Heart right ventricle (tissue), 16 donors: ENCODE data around the gene CDR2. TPM values are rescaled to one million over a fixed set of nuclear protein-coding genes. Genes with fewer than 3 reads are reported as not detected.

ENCODE experiments used
- ATAC-seq, 8 donors: fragments of 200-7000 bp; cut with Tn5 transposase; one replicate each; pipeline ENCODE4 v1.9.1; 2020; ENCODE audit warnings: mild to moderate bottlenecking in 8 of 8, moderate library complexity in 8 of 8, moderate number of reproducible peaks in 1 of 8
- DNase-seq, 2 donors: peaks; one replicate each; pipeline ENCODE4 v3.0.0-alpha.2; 2020
- H3K27ac ChIP-seq, 10 donors: fragments of 200-600 bp; sonication (generic) in 2 of 10; one replicate each; pipeline versions ENCODE4 v1.5.0 to v1.8.0; 2020 to 2022; ENCODE audit warnings: mild to moderate bottlenecking in 3 of 10
- H3K27me3 ChIP-seq, 7 donors: fragments of 200-600 bp; one replicate each; pipeline ENCODE4 v1.8.0; 2021 to 2022; ENCODE audit warnings: mild to moderate bottlenecking in 2 of 7
- H3K36me3 ChIP-seq, 9 donors: fragments of 200-600 bp; sonication (generic) in 1 of 9; one replicate each; pipeline versions ENCODE4 v1.5.0 to v1.8.0; 2020 to 2022; ENCODE audit warnings: mild to moderate bottlenecking in 2 of 9
- H3K4me1 ChIP-seq, 9 donors: fragments of 200-600 bp; sonication (generic) in 1 of 9; one replicate each; pipeline versions ENCODE4 v1.5.0 to v1.8.0; 2020 to 2022; ENCODE audit warnings: mild to moderate bottlenecking in 4 of 9
- H3K4me3 ChIP-seq, 10 donors: fragments of 200-600 bp; sonication (generic) in 2 of 10; one replicate each; pipeline versions ENCODE4 v1.5.0 to v1.8.0; 2020 to 2022; ENCODE audit warnings: mild to moderate bottlenecking in 7 of 10, moderate library complexity in 2 of 10
- H3K9me3 ChIP-seq, 11 donors: fragments of 200-600 bp in 10 of 11; sonication (generic) in 2 of 11; one replicate each; pipeline versions ENCODE4 v1.5.0 to v1.8.0; 2013 to 2022; ENCODE audit warnings: mild to moderate bottlenecking in 2 of 11, control low read depth in 1 of 11, moderate library complexity in 1 of 11
- WGBS, 2 donors: extraction: QIAGEN DNeasy Blood & Tissue Kit; methylation state at CpG; one replicate each; pipeline ENCODE4 v1.1.7; 2013; ENCODE audit warnings: inconsistent platforms in 1 of 2; 5-methylcytosine and 5-hydroxymethylcytosine counted together
- intact Hi-C, 10 donors: fragments of 100-400 bp; cut with DNase I; formaldehyde crosslinking; loops; one replicate each; pipeline versions ENCODE4 v1.11.1 to v1.14.2; 2022
- polyA plus RNA-seq, 2 donors: library from polyadenylated mRNA; stranded (reverse); fragments of 200-250 nt; gene quantifications; one replicate each; pipeline ENCODE4 v1.2.3, GENCODE V29; 2013
- total RNA-seq, 10 donors: library from RNA; stranded (reverse); fragmentation: NEBNext Ultra II Directional in 3 of 10; extraction: Animal tissue kit (Norgen Biotek cat#: 25700) in 3 of 10; gene quantifications; one replicate each; pipeline versions ENCODE4 v1.2.1 to v1.2.4, GENCODE V29; 2021 to 2023
- TF ChIP-seq, protein P1 (sequence below), 9 donors: fragments of 200-600 bp; sonication (generic) in 2 of 9; IDR thresholded peaks; one replicate each; pipeline versions ENCODE4 v1.5.0 to v1.8.0; 2021 to 2022; ENCODE audit warnings: antibody characterized with exemption in 9 of 9, mild to moderate bottlenecking in 5 of 9, moderate library complexity in 1 of 9
- donor health status: Arrhythmogenic right ventricular cardiomyopathy.
- donor health status: ischemic (EF 13 %, LVEDD 7.1; RV severe dilation, severe dysfunction).
- donor health status: healthy with polysubstance abuse.
- donor health status: DM: no; HTN: yes; CAD: no.
- donor health status: DM: no; HTN: no; CAD: no.
- donor health status: ischemic (EF 25% LVEDD 6.9; RV normal size, moderate dysfunction).
- donor health status: ischemic (EF 25% LVEDD 5.7; RV mildly dilated, moderate dysfunction).
- donor health status: healthy.
- donor health status: DM: yes; HTN: yes; CAD: no.
- donor health status: Ischemic cardiomyopathy.
- donor health status: ischemic (EF 35%, LVEDD 5.7; RV mildly dilated, moderate dysfunction).
- donor health status: nonischemic (EF 11% LVEDD 7.7; RV severe dilation, severe dysfunction).
- donor health status: DM: yes; HTN: yes; CAD: no.
- donor health status: PGD.
- donor health status: ischemic (EF 29% LVEDD 5.4; RV normal size, mild dysfunction).
- donor health status: nonischemic (EF 23%, LVEDD 6.1; RV moderate dilation, normal function).

Gene CDR2
- total and polyA plus RNA-seq, 12 donors, result 4.2 to 8.4 (median 6.9) TPM

DNA sequence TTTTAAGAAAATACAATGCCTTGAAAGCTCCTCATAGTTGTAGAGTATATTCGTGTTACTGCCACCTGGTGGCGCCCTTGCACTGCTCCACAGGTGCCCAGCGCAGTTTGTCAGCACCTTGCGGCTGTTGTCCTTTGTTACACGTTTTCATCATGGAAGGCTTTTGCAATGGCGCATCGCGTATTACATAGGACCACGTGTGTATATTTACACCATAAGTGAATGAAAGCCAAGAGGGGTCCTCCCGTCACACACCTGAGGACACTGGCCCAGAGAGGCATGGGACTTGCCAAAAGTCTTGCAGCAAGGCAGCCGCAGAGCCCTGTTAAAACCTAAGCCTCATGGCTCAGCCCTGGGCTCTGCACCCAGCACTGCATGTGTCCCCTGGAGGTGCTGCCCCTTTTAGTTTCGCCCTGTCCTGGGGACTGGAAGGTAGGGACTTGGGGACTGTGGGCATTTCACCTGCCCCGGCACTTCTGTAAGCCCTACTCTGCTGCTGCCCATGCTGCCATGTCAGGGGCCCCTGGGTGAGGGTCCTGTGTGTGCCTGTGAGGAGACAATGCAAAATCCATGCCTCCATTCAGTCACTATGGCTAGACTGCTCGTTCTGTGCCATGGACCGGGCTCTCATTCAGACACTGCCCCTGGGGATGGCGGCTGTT lies 52.9 kb downstream of the CDR2 start:
- Histone ChIP-seq H3K27ac (no peak overlapping the region), H3K27me3 (no peaks in the 10 kb centered on the region), H3K9me3 (no peaks in the 10 kb centered on the region), H3K4me3 (no peak overlapping the region), H3K36me3 (peaks cover 0 to 100% (median 54%) of the 10 kb centered on the region in 9 donors), H3K4me1 (peaks cover 0 to 15% (median 4%) of the 10 kb centered on the region in 9 donors)
- WGBS, 2 donors, result 49 to 50% methylated on average over 16 of the region's 16 CpGs
- intact Hi-C loops, result loop anchor here in 3 of 10 donors (10.0 kb wide), 2 partner anchors 93 to 1167 kb away; partner anchors contain the start of genes DNAH3 (in 2 of the 3) and LDAF1 (in 2 of the 3)
- TF ChIP-seq, protein P1, sequence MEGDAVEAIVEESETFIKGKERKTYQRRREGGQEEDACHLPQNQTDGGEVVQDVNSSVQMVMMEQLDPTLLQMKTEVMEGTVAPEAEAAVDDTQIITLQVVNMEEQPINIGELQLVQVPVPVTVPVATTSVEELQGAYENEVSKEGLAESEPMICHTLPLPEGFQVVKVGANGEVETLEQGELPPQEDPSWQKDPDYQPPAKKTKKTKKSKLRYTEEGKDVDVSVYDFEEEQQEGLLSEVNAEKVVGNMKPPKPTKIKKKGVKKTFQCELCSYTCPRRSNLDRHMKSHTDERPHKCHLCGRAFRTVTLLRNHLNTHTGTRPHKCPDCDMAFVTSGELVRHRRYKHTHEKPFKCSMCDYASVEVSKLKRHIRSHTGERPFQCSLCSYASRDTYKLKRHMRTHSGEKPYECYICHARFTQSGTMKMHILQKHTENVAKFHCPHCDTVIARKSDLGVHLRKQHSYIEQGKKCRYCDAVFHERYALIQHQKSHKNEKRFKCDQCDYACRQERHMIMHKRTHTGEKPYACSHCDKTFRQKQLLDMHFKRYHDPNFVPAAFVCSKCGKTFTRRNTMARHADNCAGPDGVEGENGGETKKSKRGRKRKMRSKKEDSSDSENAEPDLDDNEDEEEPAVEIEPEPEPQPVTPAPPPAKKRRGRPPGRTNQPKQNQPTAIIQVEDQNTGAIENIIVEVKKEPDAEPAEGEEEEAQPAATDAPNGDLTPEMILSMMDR (IDR thresholded peaks at IDR 0.05), result peak; percentile 81 to 94 (median 91)
- ATAC-seq (peak; percentile 39 to 73 (median 66)), DNase-seq (peak; percentile 50 to 59)

GRCh38 chr16:22320572-22321339 lies 53.7 kb downstream of the CDR2 start:
- WGBS, 2 donors, result 79% methylated on average over 13 of the region's 13 CpGs
- H3K36me3 ChIP-seq, result peaks cover 0 to 100% (median 53%) of the 10 kb centered on the region in 9 donors
- H3K27ac ChIP-seq, result no peak overlapping the region
- H3K27me3 ChIP-seq, result no peaks in the 10 kb centered on the region
- peaks cover 0 to 15% (median 4%) of the 10 kb centered on the region in 9 donors for H3K4me1 ChIP-seq
- no peak overlapping the region for H3K4me3 ChIP-seq
- no peaks in the 10 kb centered on the region for H3K9me3 ChIP-seq
- no peak for DNase-seq
- ATAC-seq, result no peak
- intact Hi-C loops, result loop anchor here in 3 of 10 donors (10.0 kb wide), 2 partner anchors 94 to 1166 kb away; partner anchors contain the start of genes DNAH3 (in 2 of the 3) and LDAF1 (in 2 of the 3)
- TF ChIP-seq, protein P1 (IDR thresholded peaks at IDR 0.05), result no peak

DNA sequence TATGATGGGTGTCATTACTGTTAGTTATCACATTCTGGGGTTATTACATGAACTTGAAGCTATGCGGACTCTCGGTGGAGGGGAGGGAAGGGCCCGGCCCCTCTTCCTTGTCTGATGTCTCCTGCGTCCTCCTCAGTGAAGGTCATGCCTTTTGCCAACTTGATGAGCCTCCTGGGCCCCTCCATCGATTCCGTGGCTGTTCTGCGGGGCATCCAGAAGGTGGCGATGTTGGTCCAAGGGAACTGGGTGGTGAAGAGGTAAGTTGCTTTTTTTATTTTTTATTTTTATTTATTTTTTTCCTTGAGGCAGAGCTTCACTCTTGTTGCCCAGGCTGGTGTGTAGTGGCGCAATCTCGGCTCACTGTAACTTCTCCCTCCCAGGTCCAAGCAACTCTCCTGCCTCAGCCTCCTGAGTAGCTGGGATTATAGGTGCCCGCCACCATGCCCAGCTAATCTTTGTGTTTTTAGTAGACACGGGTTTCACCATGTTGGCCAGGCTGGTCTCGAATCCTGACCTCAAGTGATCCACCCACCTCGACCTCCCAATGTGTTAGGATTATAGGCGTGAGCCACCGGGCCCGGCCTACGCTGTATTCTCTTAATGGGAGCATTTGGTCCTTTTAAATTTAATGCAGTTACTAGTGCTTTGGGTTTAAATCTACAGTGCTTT lies 55.6 kb downstream of the CDR2 start:
- 75 to 76% methylated on average over 18 of the region's 18 CpGs for WGBS, 2 donors
- Histone ChIP-seq H3K9me3 (no peaks in the 10 kb centered on the region), H3K36me3 (peaks cover 0 to 100% (median 52%) of the 10 kb centered on the region in 9 donors), H3K4me3 (no peak overlapping the region), H3K27me3 (no peaks in the 10 kb centered on the region), H3K27ac (peak overlapping the region in 1 of 10 donors; percentile 19), H3K4me1 (peaks cover 0 to 15% (median 4%) of the 10 kb centered on the region in 9 donors)
- TF ChIP-seq, protein P1 (IDR thresholded peaks at IDR 0.05), result peak in 7 of 9 donors; percentile 46 to 66 (median 50)
- ATAC-seq (peak in 1 of 8 donors; percentile 27), DNase-seq (no peak)
- intact Hi-C loops, result loop anchor here in 1 of 10 donors (10.0 kb wide), 1 partner anchor 1134 kb away; no protein-coding TSS in a partner anchor

- Histone ChIP-seq H3K36me3 (peaks cover 0 to 100% (median 51%) of the 10 kb centered on the region in 9 donors), H3K27me3 (no peaks in the 10 kb centered on the region), H3K9me3 (no peaks in the 10 kb centered on the region), H3K27ac (no peak overlapping the region), H3K4me1 (peaks cover 0 to 15% (median 4%) of the 10 kb centered on the region in 9 donors), H3K4me3 (no peak overlapping the region)
- DNase-seq (no peak), ATAC-seq (no peak)
- intact Hi-C loops, result loop anchor here in 1 of 10 donors (10.0 kb wide), 1 partner anchor 1133 kb away; no protein-coding TSS in a partner anchor
- TF ChIP-seq, protein P1 (IDR thresholded peaks at IDR 0.05), result no peak
- WGBS, 2 donors, result 91 to 93% methylated on average over 6 of the region's 6 CpGs
Measured at GRCh38 chr16:22317625-22318024, 56.8 kb downstream of the CDR2 start.
